Bronchial epithelial cell (primary cell): Measurements from ENCODE around the gene KDR. TPM values are rescaled to one million over a fixed set of nuclear protein-coding genes. Genes with fewer than 3 reads are reported as not detected.
A peak's percentile ranks its signal among the peaks of the same experiment; 100 is the strongest.

ENCODE experiments used
- DNase-seq: peaks from one replicate; pipeline ENCODE4 v3.0.0-alpha.2; 2010; ENCODE audit warnings: low read depth
- FAIRE-seq: peaks from 2 replicates; lab custom pipeline; 2011; peaks lifted over from hg19 to GRCh38; lab: Jason Lieb, UNC
- H3K27me3 ChIP-seq: 2 replicates; pipeline ENCODE4 v1.5.1; 2011; ENCODE audit warnings: low read length; ENCODE audit not compliant: control insufficient read depth, insufficient read depth
- H3K36me3 ChIP-seq: 2 replicates; pipeline ENCODE4 v1.5.1; 2011; ENCODE audit warnings: low read length; ENCODE audit not compliant: control insufficient read depth, insufficient read depth
- H3K4me3 ChIP-seq: 2 replicates; pipeline ENCODE4 v1.5.1; 2011; ENCODE audit warnings: mild to moderate bottlenecking, low read depth, low read length, control low read depth
- total RNA-seq: library from RNA; depleted of rRNA; stranded (reverse); fragments of >200 nt; gene quantifications from 2 replicates; pipeline ENCODE4 v1.2.1, GENCODE V29; 2014
- TF ChIP-seq, protein P1 (sequence below): IDR thresholded peaks from 2 replicates; pipeline ENCODE4 v1.5.1; 2011; ENCODE audit warnings: mild to moderate bottlenecking, moderate library complexity, low read length, control low read depth, inconsistent platforms; ENCODE audit not compliant: insufficient read depth, severe bottlenecking

The KDR gene
- total RNA-seq, 1 donor from 2014 or later = under 0.01 TPM

GRCh38 chr4:55162396-55162795 lies 37.0 kb upstream of the KDR start:
- Histone ChIP-seq H3K36me3 (no peaks in the 10 kb centered on the region), H3K27me3 (no peaks in the 10 kb centered on the region), H3K4me3 (no peak overlapping the region)
- DNase-seq (peak; percentile 62), FAIRE-seq (no peak)
- TF ChIP-seq, protein P1, sequence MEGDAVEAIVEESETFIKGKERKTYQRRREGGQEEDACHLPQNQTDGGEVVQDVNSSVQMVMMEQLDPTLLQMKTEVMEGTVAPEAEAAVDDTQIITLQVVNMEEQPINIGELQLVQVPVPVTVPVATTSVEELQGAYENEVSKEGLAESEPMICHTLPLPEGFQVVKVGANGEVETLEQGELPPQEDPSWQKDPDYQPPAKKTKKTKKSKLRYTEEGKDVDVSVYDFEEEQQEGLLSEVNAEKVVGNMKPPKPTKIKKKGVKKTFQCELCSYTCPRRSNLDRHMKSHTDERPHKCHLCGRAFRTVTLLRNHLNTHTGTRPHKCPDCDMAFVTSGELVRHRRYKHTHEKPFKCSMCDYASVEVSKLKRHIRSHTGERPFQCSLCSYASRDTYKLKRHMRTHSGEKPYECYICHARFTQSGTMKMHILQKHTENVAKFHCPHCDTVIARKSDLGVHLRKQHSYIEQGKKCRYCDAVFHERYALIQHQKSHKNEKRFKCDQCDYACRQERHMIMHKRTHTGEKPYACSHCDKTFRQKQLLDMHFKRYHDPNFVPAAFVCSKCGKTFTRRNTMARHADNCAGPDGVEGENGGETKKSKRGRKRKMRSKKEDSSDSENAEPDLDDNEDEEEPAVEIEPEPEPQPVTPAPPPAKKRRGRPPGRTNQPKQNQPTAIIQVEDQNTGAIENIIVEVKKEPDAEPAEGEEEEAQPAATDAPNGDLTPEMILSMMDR = no peak

DNA sequence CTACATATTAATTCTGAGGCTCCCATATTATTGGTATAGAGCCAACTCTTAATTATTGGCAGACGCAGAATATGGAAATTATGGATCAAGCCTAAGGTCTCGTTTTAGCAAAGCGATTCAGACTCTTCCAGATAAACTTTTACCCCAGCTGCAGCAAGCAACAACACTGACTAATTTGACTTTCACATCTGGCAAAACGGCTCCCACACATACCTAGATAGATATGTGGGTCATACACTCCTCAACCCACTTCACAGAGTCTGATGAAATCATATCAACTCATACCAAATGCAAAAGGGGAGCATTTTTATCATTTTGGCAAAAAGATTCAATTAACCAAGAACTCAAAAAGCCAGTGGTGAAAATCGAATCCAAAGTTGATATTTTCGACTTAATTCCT lies 36.3 kb upstream of the KDR start:
- TF ChIP-seq, protein P1 = no peak
- Histone ChIP-seq H3K36me3 (no peaks in the 10 kb centered on the region), H3K27me3 (no peaks in the 10 kb centered on the region), H3K4me3 (no peak overlapping the region)
- no peak for DNase-seq
- FAIRE-seq = no peak

DNA sequence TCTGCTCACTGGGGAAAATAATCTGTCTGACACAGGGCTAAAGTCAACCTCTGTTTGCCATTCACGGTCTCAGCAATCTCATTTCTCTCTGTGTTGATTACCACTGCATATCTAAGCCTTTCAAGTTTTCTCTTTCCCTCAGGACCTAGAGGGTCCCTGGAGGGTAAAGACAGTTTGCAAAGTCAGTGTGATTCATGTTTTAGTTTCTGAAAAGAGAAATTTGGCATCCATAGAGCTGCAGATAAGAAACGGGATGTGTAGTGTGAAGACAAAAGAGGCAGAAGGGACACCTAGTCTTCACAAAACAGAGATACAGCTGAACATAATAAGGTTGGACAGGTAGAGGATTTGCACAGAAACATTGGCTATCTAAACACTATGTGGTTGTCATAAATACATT lies 34.5 kb upstream of the KDR start:
- Histone ChIP-seq H3K4me3 (no peak overlapping the region), H3K27me3 (no peaks in the 10 kb centered on the region), H3K36me3 (no peaks in the 10 kb centered on the region)
- FAIRE-seq (no peak), DNase-seq (no peak)
- TF ChIP-seq, protein P1 = no peak

- DNase-seq (no peak), FAIRE-seq (peak; percentile 66)
- H3K4me3 ChIP-seq = no peak overlapping the region
- no peaks in the 10 kb centered on the region for H3K36me3 ChIP-seq
- TF ChIP-seq, protein P1 = no peak
- H3K27me3 ChIP-seq = no peaks in the 10 kb centered on the region
Measured at GRCh38 chr4:55158957-55159356, 33.6 kb upstream of the KDR start.

DNA sequence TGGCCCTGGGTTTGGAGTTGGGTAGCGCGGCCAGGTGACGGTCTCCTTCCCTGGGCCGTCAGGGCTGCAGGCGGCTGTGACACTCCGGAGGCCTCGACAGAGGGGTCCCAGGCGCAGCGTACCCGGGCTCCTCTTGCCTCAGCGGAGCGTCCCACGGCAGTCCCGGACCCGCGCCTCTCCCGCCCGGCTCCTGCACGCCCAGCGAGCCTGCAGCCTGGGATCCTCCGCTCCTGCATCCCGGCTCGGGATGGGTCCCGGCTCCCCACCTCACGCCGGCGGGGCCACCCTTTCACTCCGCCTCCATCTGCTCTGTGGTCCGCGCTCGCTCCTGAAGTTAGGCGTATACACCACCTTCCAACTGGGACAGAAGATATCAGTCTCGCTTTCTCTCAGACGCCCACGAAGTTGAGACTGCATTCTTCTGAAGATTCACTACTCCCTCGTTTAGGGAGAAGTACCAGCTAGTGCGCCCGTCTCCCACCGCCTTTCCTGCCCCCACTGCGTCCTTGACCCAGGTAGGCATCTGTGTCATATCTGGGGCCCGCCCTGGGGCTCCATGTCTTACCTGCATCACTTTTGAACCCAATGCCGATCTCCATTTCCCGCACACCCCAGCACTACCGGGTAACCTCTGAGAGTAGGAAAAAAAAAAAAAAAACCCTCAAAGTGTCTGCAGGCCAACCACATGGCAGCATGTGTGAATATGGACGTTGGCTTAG lies 32.3 kb upstream of the KDR start:
- TF ChIP-seq, protein P1 = no peak
- Histone ChIP-seq H3K4me3 (no peak overlapping the region), H3K27me3 (no peaks in the 10 kb centered on the region), H3K36me3 (no peaks in the 10 kb centered on the region)
- DNase-seq (no peak), FAIRE-seq (no peak)

DNA sequence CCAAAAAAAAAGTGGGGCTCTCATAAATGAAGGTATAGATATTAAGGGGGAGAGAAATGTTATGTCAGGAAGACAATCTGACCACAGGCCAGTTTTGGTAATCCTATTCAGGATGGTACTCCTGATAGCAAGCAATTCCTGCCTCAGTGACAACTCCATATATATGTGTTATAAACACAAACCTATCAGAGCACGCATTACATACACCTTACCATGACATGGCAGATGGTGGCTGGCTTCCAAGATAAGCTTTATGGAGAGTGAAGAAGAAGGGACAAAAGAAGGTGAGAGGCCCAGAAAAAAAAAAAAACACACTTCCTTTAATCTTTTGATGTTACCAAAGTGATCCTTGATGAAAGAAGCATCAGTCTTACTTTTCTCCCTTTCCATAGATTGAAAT lies 29.5 kb upstream of the KDR start:
- DNase-seq (no peak), FAIRE-seq (no peak)
- no peaks in the 10 kb centered on the region for H3K36me3 ChIP-seq
- H3K4me3 ChIP-seq = no peak overlapping the region
- no peaks in the 10 kb centered on the region for H3K27me3 ChIP-seq
- TF ChIP-seq, protein P1 = no peak
